Measurements from ENCODE around the gene PIR. TPM values are rescaled to one million over a fixed set of nuclear protein-coding genes. Genes with fewer than 3 reads are reported as not detected.

PIR gene
- total RNA-seq, 1 experiment from 2014 or later = 29.7 TPM

GRCh38 chrX:15504661-15505060, 11.5 kb upstream of the PIR start:
- no peak overlapping the region for H3T11ph ChIP-seq (ENCODE audit: low read length)
- no peaks in the 10 kb centered on the region for H3K4me1 ChIP-seq (ENCODE audit: insufficient read depth, low read length)
- no peak overlapping the region for H3K4me2 ChIP-seq (ENCODE audit: insufficient read depth, insufficient read length, low read length)
- H3K79me1 ChIP-seq (ENCODE audit: insufficient read depth, low read depth, low read length, poor library complexity, severe bottlenecking) = no peaks in the 10 kb centered on the region
- H2BK12ac ChIP-seq (ENCODE audit: insufficient read length, low read depth, low read length) = no peak overlapping the region
- H3K4ac ChIP-seq (ENCODE audit: low read depth, low read length) = no peak overlapping the region
- H2AK5ac ChIP-seq (ENCODE audit: insufficient read length, low read length) = no peak overlapping the region
- no peak overlapping the region for H3K9ac ChIP-seq (ENCODE audit: extremely low read depth, insufficient read length, low read length)
- no peak overlapping the region for H2BK20ac ChIP-seq (ENCODE audit: low read depth, low read length, poor library complexity, severe bottlenecking)
- peaks cover 6 to 11% of the 10 kb centered on the region in 2 experiments for H3K4me1 Mint-ChIP-seq
- no peak overlapping the region for H3K27ac Mint-ChIP-seq
- no peak overlapping the region for H3K14ac ChIP-seq (ENCODE audit: insufficient read depth, low read length)
- H3K36me3 Mint-ChIP-seq (ENCODE audit: insufficient read depth in 1 of 3, low read depth in 3 of 3) = no peaks in the 10 kb centered on the region
- no peaks in the 10 kb centered on the region for H3K79me2 ChIP-seq (ENCODE audit: insufficient read depth, low read length)
- no peaks in the 10 kb centered on the region for H3K27me3 ChIP-seq (ENCODE audit: insufficient read depth, low read length)
- no peak for DNase-seq
- H2BK5ac ChIP-seq (ENCODE audit: insufficient read length, low read length) = no peak overlapping the region
- H2BK15ac ChIP-seq (ENCODE audit: low read depth, low read length) = no peak overlapping the region
- H2AFZ ChIP-seq (ENCODE audit: low read length) = no peak overlapping the region
- no peaks in the 10 kb centered on the region for H3K23me2 ChIP-seq (ENCODE audit: insufficient read length, low read depth, low read length, poor library complexity, severe bottlenecking)
- H3K9me3 ChIP-seq (ENCODE audit: control insufficient read depth, low read depth, low read length) = no peaks in the 10 kb centered on the region
- H4K91ac ChIP-seq (ENCODE audit: insufficient read length, low read depth, low read length) = no peak overlapping the region
- H4K20me1 ChIP-seq (ENCODE audit: control insufficient read depth, insufficient read depth, insufficient read length) = no peaks in the 10 kb centered on the region
- H3K56ac ChIP-seq (ENCODE audit: insufficient read length, low read depth, low read length) = no peak overlapping the region
- H2BK120ac ChIP-seq (ENCODE audit: low read depth, low read length, poor library complexity, severe bottlenecking) = no peak overlapping the region
- H3K4me3 Mint-ChIP-seq = no peak overlapping the region
- no peaks in the 10 kb centered on the region for H3K27me3 Mint-ChIP-seq (ENCODE audit: low read depth)
- no peak overlapping the region for H3K18ac ChIP-seq (ENCODE audit: insufficient read length, low read depth, low read length)
- H4K8ac ChIP-seq (replicated peaks; ENCODE audit: insufficient read length, low read depth, low read length) = no peak overlapping the region
- no peak overlapping the region for H3K23ac ChIP-seq (ENCODE audit: insufficient read length, low read depth, low read length)
- H3K9me3 Mint-ChIP-seq = no peaks in the 10 kb centered on the region
- no CpG with 5 or more reads among the region's 1 CpG for WGBS (ENCODE audit: extremely low coverage, insufficient read length, low lambda C conversion rate)
- no peak for TF ChIP-seq CTCF (conservative IDR thresholded peaks at IDR 0.05)
- H3K27ac ChIP-seq (ENCODE audit: insufficient read length, low read depth, low read length) = no peak overlapping the region
- H4K5ac ChIP-seq (ENCODE audit: insufficient read length, low read depth, low read length) = no peak overlapping the region

All from H9 (cell line).